SK-N-SH treated with all-trans-retinoic acid at 6 μM for 48 hours (cell line): Measurements from ENCODE around the gene HMGCS1.

Source experiments
- ATAC-seq: fragments of 200-7000 bp; cut with Tn5 transposase; 3 replicates; pipeline ENCODE4 v1.9.1; 2020; ENCODE audit warnings: mild to moderate bottlenecking, moderate library complexity
- ARNTL ChIP-seq: fragments of 450-650 bp; formaldehyde crosslinking; IDR thresholded peaks from 2 replicates; pipeline ENCODE4 v1.5.0; 2020; ENCODE audit warnings: low read depth, mild to moderate bottlenecking, moderate library complexity, borderline replicate concordance
- BACH2 ChIP-seq: fragments of 250-450 bp; sonication (Bioruptor Pico); IDR thresholded peaks from 2 replicates; pipeline ENCODE4 v1.9.0; 2021; ENCODE audit warnings: mild to moderate bottlenecking, borderline replicate concordance
- CSDC2 ChIP-seq: fragments of 250-450 bp; sonication (Bioruptor Pico); IDR thresholded peaks from 2 replicates; pipeline ENCODE4 v1.5.0; 2020; ENCODE audit warnings: mild to moderate bottlenecking, moderate library complexity
- CSRNP3 ChIP-seq: fragments of 250-450 bp; sonication (Bioruptor Pico); IDR thresholded peaks from 2 replicates; pipeline ENCODE4 v1.5.1; 2021; ENCODE audit warnings: mild to moderate bottlenecking, moderate library complexity
- ESRRG ChIP-seq: fragments of 250-450 bp; sonication (Bioruptor Pico); IDR thresholded peaks from 2 replicates; pipeline ENCODE4 v1.6.1; 2021; ENCODE audit warnings: mild to moderate bottlenecking
- ISL1 ChIP-seq: fragments of 250-450 bp; sonication (Bioruptor Pico); IDR thresholded peaks from 2 replicates; pipeline ENCODE4 v2.1.2; 2022; ENCODE audit warnings: mild to moderate bottlenecking, moderate library complexity
- OSR1 ChIP-seq: fragments of 250-450 bp; sonication (Bioruptor Pico); IDR thresholded peaks from 2 replicates; pipeline ENCODE4 v1.8.0; 2022; ENCODE audit warnings: moderate library complexity, mild to moderate bottlenecking, inconsistent platforms
- POU6F1 ChIP-seq: fragments of 250-450 bp; sonication (Bioruptor Pico); IDR thresholded peaks from 2 replicates; pipeline ENCODE4 v1.8.0; 2021; ENCODE audit warnings: low read depth, mild to moderate bottlenecking, moderate library complexity, borderline replicate concordance
- PPARA ChIP-seq: fragments of 250-450 bp; sonication (Bioruptor Pico); IDR thresholded peaks from 2 replicates; pipeline ENCODE4 v1.5.0; 2020; ENCODE audit warnings: mild to moderate bottlenecking, borderline replicate concordance
- RARB ChIP-seq: fragments of 250-450 bp; sonication (Bioruptor Pico); IDR thresholded peaks from 2 replicates; pipeline ENCODE4 v1.8.0; 2021; ENCODE audit warnings: mild to moderate bottlenecking, moderate library complexity
- SNAI2 ChIP-seq: fragments of 250-450 bp; sonication (Bioruptor Pico); IDR thresholded peaks from 2 replicates; pipeline ENCODE4 v1.5.0; 2020; ENCODE audit warnings: mild to moderate bottlenecking, moderate library complexity
- TCF4 ChIP-seq: fragments of 250-450 bp; sonication (Bioruptor Pico); IDR thresholded peaks from 2 replicates; pipeline ENCODE4 v1.8.0; 2021; ENCODE audit warnings: mild to moderate bottlenecking, moderate library complexity, borderline replicate concordance
- TSHZ2 ChIP-seq: fragments of 250-450 bp; sonication (Bioruptor Pico); IDR thresholded peaks from 2 replicates; pipeline ENCODE4 v1.5.0; 2020; ENCODE audit warnings: mild to moderate bottlenecking, moderate library complexity
- ZFP3 ChIP-seq: fragments of 250-450 bp; sonication (Bioruptor Pico); IDR thresholded peaks from 2 replicates; pipeline ENCODE4 v1.5.0; 2020; ENCODE audit warnings: mild to moderate bottlenecking, moderate library complexity
- ZFP30 ChIP-seq: fragments of 450-650 bp; formaldehyde crosslinking; IDR thresholded peaks from 2 replicates; pipeline ENCODE4 v1.5.0; 2022; ENCODE audit warnings: mild to moderate bottlenecking, moderate library complexity
- ZNF565 ChIP-seq: fragments of 450-650 bp; formaldehyde crosslinking; conservative IDR thresholded peaks from 2 replicates; pipeline ENCODE4 v1.5.0; 2020; ENCODE audit warnings: low read depth, mild to moderate bottlenecking, moderate library complexity
- ZNF70 ChIP-seq: fragments of 450-650 bp; formaldehyde crosslinking; IDR thresholded peaks from 2 replicates; pipeline ENCODE4 v1.5.0; 2020; ENCODE audit warnings: mild to moderate bottlenecking, moderate library complexity
- ZNF8 ChIP-seq: fragments of 450-650 bp; formaldehyde crosslinking; IDR thresholded peaks from 2 replicates; pipeline ENCODE4 v1.5.0; 2020; ENCODE audit warnings: mild to moderate bottlenecking, moderate library complexity
- TF ChIP-seq, protein P1 (sequence below): fragments of 250-450 bp; sonication (Bioruptor Pico); IDR thresholded peaks from 2 replicates; pipeline ENCODE4 v1.8.0; 2020; ENCODE audit warnings: mild to moderate bottlenecking, moderate library complexity, borderline replicate concordance

HMGCS1 gene

DNA sequence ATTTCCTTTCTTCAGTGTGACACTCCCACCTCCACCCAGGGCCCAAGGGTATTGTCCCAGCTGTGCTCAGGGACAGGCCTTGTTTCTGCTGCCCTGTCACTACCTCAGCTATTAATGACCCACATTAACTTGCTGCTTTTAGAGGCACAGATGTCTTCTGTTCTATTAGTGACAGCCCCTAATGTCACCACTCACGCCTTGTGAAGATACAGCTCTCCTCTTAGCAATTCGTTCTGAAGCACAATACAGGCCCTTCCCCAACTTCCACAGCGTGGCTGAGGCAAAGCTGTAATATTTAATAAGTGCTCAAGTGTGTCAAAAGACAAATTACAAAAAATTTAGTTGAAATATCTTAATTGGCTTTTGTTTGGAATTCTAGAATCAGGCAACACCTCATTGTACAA, 44.7 kb upstream of the HMGCS1 start:
- ATAC-seq, result no peak
- no peak for TF ChIP-seq ZNF70 (CRISPR knock-in tag)
- TF ChIP-seq ZNF565 (CRISPR knock-in tag), result no peak
- TF ChIP-seq ESRRG, result no peak
- no peak for TF ChIP-seq CSRNP3 (CRISPR knock-in tag)
- TF ChIP-seq ISL1 (CRISPR knock-in tag), result no peak
- no peak for TF ChIP-seq ZFP3 (CRISPR knock-in tag)
- no peak for TF ChIP-seq ZFP30
- no peak for TF ChIP-seq TSHZ2
- no peak for TF ChIP-seq PPARA (CRISPR knock-in tag)
- no peak for TF ChIP-seq POU6F1 (CRISPR knock-in tag)
- no peak for TF ChIP-seq ARNTL (CRISPR knock-in tag)
- no peak for TF ChIP-seq OSR1 (CRISPR knock-in tag)

DNA sequence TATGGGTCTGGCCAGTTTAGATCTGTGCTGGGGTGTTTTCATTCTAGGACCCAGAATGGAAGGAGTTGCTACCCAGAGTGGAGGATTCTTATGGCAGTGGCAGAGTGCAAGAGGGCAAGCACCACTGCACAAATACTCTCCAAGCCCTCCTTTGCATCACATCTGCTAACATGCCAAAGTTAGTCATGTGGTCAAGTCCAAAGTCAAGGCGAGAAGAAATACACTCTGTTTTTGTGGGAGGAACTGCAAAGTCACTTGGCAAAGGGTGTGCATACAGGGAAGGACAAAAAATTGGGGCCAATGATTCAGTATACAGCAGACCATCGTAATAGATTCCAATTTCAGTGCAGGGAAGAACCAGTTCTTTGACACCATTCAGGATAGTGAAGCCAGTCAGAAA, 43.9 kb upstream of the HMGCS1 start:
- TF ChIP-seq SNAI2 (no peak), BACH2 (CRISPR knock-in tag) (no peak), CSRNP3 (CRISPR knock-in tag) (no peak), CSDC2 (CRISPR knock-in tag) (no peak), ZNF565 (CRISPR knock-in tag) (no peak), ZFP30 (no peak), TSHZ2 (no peak), RARB (CRISPR knock-in tag) (no peak), ZNF8 (CRISPR knock-in tag) (no peak), TCF4 (CRISPR knock-in tag) (no peak), ZFP3 (CRISPR knock-in tag) (no peak)
- no peak for ATAC-seq

- ATAC-seq, result no peak
- TF ChIP-seq CSDC2 (CRISPR knock-in tag), result no peak
These were observed 41.6 kb upstream of the HMGCS1 start for GRCh38 chr5:43354774-43355173.

DNA sequence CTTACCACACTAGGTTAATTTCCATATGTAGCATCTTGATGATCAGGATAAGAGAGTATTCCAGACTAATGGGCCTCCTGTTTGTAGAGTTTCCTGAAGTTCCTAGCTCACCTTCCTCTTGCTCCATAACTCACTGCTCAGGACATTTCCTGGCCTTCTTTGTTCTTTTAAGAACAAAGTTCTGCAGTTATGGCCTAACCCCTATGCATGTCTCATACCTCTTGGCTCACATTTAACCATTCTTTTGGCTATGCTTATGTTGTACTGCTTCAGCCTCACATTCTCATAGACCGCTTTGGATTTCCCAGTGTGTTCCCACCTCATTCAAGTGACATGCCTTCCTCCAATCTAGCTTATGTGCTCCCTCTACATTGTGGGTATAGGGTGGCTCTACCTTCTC, 40.5 kb upstream of the HMGCS1 start:
- no peak for TF ChIP-seq ZNF70 (CRISPR knock-in tag)
- TF ChIP-seq SNAI2, result no peak
- TF ChIP-seq PPARA (CRISPR knock-in tag), result no peak
- no peak for TF ChIP-seq CSDC2 (CRISPR knock-in tag)
- TF ChIP-seq ZNF8 (CRISPR knock-in tag), result no peak
- TF ChIP-seq BACH2 (CRISPR knock-in tag), result no peak
- no peak for TF ChIP-seq RARB (CRISPR knock-in tag)
- TF ChIP-seq, protein P1, sequence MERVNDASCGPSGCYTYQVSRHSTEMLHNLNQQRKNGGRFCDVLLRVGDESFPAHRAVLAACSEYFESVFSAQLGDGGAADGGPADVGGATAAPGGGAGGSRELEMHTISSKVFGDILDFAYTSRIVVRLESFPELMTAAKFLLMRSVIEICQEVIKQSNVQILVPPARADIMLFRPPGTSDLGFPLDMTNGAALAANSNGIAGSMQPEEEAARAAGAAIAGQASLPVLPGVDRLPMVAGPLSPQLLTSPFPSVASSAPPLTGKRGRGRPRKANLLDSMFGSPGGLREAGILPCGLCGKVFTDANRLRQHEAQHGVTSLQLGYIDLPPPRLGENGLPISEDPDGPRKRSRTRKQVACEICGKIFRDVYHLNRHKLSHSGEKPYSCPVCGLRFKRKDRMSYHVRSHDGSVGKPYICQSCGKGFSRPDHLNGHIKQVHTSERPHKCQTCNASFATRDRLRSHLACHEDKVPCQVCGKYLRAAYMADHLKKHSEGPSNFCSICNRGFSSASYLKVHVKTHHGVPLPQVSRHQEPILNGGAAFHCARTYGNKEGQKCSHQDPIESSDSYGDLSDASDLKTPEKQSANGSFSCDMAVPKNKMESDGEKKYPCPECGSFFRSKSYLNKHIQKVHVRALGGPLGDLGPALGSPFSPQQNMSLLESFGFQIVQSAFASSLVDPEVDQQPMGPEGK (CRISPR knock-in tag), result no peak
- TF ChIP-seq ZFP30, result no peak
- no peak for TF ChIP-seq ZNF565 (CRISPR knock-in tag)
- ATAC-seq, result no peak
